ENCODE measurements around the gene KRTAP12-3. TPM values are rescaled to one million over a fixed set of nuclear protein-coding genes. Genes with fewer than 3 reads are reported as not detected.

KRTAP12-3 gene
- total RNA-seq, 4 donors from 2014 or later = not detected

GRCh38 chr21:44677881-44678280 is 20.1 kb downstream of the KRTAP12-3 start:
- no peak for DNase-seq
- TF ChIP-seq POLR2A (IDR thresholded peaks at IDR 0.05) = no peak
- no peak for TF ChIP-seq CTCF (IDR thresholded peaks at IDR 0.05)
- Histone ChIP-seq H3K36me3 (no peaks in the 10 kb centered on the region), H3K9me3 (no peaks in the 10 kb centered on the region), H3K27me3 (no peaks in the 10 kb centered on the region), H3K4me3 (no peak overlapping the region), H3K4me1 (no peaks in the 10 kb centered on the region), H3K27ac (no peak overlapping the region)

DNA sequence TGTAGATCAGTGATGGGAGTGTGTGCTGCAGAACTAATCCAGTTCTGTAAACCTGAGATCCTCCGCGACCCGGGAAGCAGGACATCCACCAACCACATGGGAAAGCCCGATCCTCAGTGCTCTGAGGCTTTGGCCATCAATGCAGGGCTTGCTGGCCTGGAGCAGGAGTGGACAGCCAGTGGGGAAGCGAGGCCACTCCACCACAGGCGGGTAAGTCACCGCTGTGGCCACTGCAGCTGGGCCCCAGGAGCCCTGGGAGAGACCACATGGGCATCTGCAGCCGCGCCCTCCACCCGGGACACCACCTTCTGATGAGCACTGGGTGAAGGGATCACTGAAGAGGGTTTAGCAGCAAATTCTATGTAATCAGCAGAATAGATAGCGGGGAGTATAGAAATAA is 23.4 kb downstream of the KRTAP12-3 start:
- Histone ChIP-seq H3K27ac (no peak overlapping the region), H3K4me1 (no peaks in the 10 kb centered on the region), H3K9me3 (no peaks in the 10 kb centered on the region), H3K36me3 (no peaks in the 10 kb centered on the region), H3K4me3 (no peak overlapping the region), H3K27me3 (no peaks in the 10 kb centered on the region)
- DNase-seq = no peak
- TF ChIP-seq CTCF (IDR thresholded peaks at IDR 0.05) (no peak), POLR2A (IDR thresholded peaks at IDR 0.05) (no peak)

DNA sequence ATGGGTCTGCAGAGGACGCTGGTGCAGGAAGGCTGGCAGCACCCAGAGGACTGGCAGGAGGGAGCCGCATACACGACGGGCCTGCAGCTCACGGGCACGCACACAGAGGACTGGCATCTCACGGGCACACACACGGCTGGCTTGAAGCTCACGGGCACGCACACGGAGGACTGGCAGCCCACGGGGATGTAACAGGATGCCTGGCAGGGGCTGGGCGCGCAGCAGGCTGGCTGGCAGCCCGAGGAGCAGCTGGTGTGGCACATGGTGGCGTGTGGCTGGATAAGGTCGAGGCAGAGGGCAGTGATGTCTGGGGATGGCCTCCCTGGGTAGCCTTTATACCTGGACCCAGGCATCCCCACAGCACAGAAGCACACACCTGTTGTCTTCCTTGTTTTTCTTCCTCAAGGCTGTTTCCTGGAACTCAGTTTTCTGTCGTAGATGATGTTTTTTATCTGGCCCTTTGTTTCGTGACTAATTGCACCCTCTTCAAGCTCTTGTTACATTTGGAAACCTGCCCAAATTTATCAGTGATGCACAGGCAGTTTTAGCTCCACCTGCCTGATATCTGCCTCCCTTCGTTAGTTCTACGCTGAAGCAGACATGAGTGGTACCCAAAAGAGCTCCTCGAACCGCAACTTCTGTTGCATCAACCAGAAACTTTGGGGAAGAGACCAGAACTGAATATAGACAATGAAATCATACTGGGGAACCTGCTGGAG is 24.3 kb downstream of the KRTAP12-3 start, which contains the start of gene KRTAP12-1:
Gene KRTAP12-1, minus strand, starts transcription at position 303 of the 719 bp plus-strand sequence. Its CDS starts 40 bp downstream, at position 263.
- Histone ChIP-seq H3K36me3 (no peaks in the 10 kb centered on the region), H3K27ac (no peak within 1 kb of the TSS), H3K27me3 (no peaks in the 10 kb centered on the region), H3K9me3 (no peaks in the 10 kb centered on the region), H3K4me1 (no peaks in the 10 kb centered on the region), H3K4me3 (no peak within 1 kb of the TSS)
- DNase-seq = no peak
- TF ChIP-seq POLR2A (IDR thresholded peaks at IDR 0.05) (no peak), CTCF (IDR thresholded peaks at IDR 0.05) (no peak)

DNA sequence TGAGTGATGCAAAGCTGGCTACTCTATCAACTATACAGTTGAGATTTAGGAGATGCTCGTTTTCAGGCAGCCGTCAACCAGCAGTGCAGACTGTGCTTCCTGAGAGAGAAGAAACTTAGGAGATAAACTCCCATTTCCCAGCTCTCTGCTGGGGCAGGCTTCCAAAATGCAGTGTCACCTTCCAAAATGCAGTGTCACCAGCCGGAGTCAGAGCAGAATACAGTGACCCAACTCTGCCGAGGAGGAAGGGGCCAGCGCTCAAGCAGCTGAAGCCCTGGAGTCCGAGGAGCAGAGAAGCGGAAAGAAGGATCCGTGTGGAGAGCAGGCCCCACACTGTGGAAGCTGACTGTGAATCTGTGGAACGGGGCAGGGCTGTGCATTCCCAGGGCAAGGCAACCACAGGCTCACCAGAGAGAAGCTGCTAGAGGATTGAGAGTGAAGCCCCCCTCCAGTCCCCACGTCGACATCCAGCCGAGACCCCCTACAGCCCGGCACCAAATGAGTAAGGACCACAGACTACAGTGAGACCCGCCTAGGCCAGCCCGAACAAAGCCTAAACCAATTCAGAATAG is 24.9 kb downstream of the KRTAP12-3 start:
- H3K4me1 ChIP-seq = no peaks in the 10 kb centered on the region
- no peak overlapping the region for H3K4me3 ChIP-seq
- no peaks in the 10 kb centered on the region for H3K9me3 ChIP-seq
- H3K36me3 ChIP-seq = no peaks in the 10 kb centered on the region
- TF ChIP-seq POLR2A (IDR thresholded peaks at IDR 0.05) (no peak), CTCF (IDR thresholded peaks at IDR 0.05) (no peak)
- no peaks in the 10 kb centered on the region for H3K27me3 ChIP-seq
- no peak overlapping the region for H3K27ac ChIP-seq
- no peak for DNase-seq

DNA sequence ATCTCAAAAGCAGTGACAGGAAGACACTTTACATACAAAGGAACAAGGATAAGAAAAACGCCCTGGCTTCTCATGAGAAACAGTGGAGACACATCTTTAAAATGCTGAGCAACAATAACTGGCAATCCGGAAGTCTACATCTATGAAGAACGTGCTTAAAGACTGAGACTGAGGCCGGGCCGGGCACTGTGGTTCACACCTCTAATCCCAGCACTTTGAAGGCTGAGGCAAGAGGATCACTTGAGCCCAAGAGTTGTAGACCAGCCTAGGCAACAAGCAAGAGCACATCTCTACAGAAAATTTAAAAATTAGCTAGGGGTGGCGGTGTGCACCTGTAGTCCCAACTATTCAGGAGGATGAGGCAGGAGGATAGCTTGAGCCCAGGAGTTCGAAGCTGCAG is 26.3 kb downstream of the KRTAP12-3 start:
- H3K27ac ChIP-seq = no peak overlapping the region
- TF ChIP-seq POLR2A (IDR thresholded peaks at IDR 0.05) (no peak), CTCF (IDR thresholded peaks at IDR 0.05) (no peak)
- H3K4me3 ChIP-seq = no peak overlapping the region
- DNase-seq = no peak
- no peaks in the 10 kb centered on the region for H3K27me3 ChIP-seq
- no peaks in the 10 kb centered on the region for H3K36me3 ChIP-seq
- no peaks in the 10 kb centered on the region for H3K9me3 ChIP-seq
- no peaks in the 10 kb centered on the region for H3K4me1 ChIP-seq
